GM18502 (cell line): ENCODE data around the gene LGALS1.
"Not testable (repeated sequence)": the region's sequence is repeated elsewhere in the genome, so short reads cannot be mapped to it uniquely, and the experiment has no call there.

Experiments used
- ATAC-seq: cut with Tn5 transposase; IDR thresholded peaks from one replicate; pipeline ENCODE4 v1.9.1; 2021; ENCODE audit warnings: mild to moderate bottlenecking; ENCODE audit not compliant: unreplicated experiment, poor library complexity

LGALS1 gene

GRCh38 chr22:37711490-37711889, 36.1 kb downstream of the LGALS1 start:
- ATAC-seq = no peak

- no peak for ATAC-seq
These were observed 38.3 kb downstream of the LGALS1 start for GRCh38 chr22:37713761-37714160.

- no peak for ATAC-seq
These were observed 39.2 kb downstream of the LGALS1 start for GRCh38 chr22:37714634-37715033.

- no peak for ATAC-seq
These were observed 40.3 kb downstream of the LGALS1 start for GRCh38 chr22:37715760-37716159.

GRCh38 chr22:37716708-37717107, 41.3 kb downstream of the LGALS1 start:
- ATAC-seq = no peak

GRCh38 chr22:37717235-37717634, 41.8 kb downstream of the LGALS1 start:
- not testable (repeated sequence) for ATAC-seq

GRCh38 chr22:37717746-37718305, 42.4 kb downstream of the LGALS1 start:
- ATAC-seq = not testable (repeated sequence)

GRCh38 chr22:37725551-37726240, 50.3 kb downstream of the LGALS1 start:
- ATAC-seq = no peak

- no peak for ATAC-seq
These were observed 50.9 kb downstream of the LGALS1 start for GRCh38 chr22:37726241-37726887.

- ATAC-seq = no peak
These were observed 53.2 kb downstream of the LGALS1 start for GRCh38 chr22:37728620-37729019.
